ENCODE results near the gene KANK4. TPM values are rescaled to one million over a fixed set of nuclear protein-coding genes. Genes with fewer than 3 reads are reported as not detected.

KANK4 gene
- total and polyA plus RNA-seq, 2 donors (not counting 1 experiment from before 2014, with no cell fraction given): not detected

- Histone ChIP-seq H2AFZ (ENCODE audit: low read length) (no peak overlapping the region), H3K4me1 (ENCODE audit: control insufficient read depth, extremely low read depth, insufficient read depth, low read length) (no peaks in the 10 kb centered on the region), H3K4me2 (ENCODE audit: extremely low read depth, insufficient read depth, low read length) (no peak overlapping the region), H3K27ac (ENCODE audit: insufficient read depth, low read length) (no peak overlapping the region), H3K4me3 (replicated peaks in 1 of 4; ENCODE audit: control extremely low read depth in 1 of 4, insufficient read depth in 1 of 4, low read depth in 3 of 4, low read length in 4 of 4) (no peak overlapping the region), H4K20me1 (ENCODE audit: control insufficient read depth, extremely low read depth, insufficient read depth, low read length) (no peaks in the 10 kb centered on the region), H3K9ac (ENCODE audit: insufficient read depth, low read length) (no peak overlapping the region), H3K79me2 (ENCODE audit: control insufficient read depth, insufficient read depth, low read length) (no peaks in the 10 kb centered on the region), H3K27me3 (ENCODE audit: control insufficient read depth, insufficient read depth, low read length) (peaks cover 7% of the 10 kb centered on the region), H3K36me3 (ENCODE audit: control insufficient read depth, insufficient read depth, low read length) (no peaks in the 10 kb centered on the region), H3K9me3 (ENCODE audit: control insufficient read depth, insufficient read depth, low read depth, low read length) (no peaks in the 10 kb centered on the region)
- no peak for TF ChIP-seq EZH2 (IDR thresholded peaks at IDR 0.05; ENCODE audit: low read length, missing control alignments)
- TF ChIP-seq CTCF (conservative IDR thresholded peaks at IDR 0.05 in 1 of 2, IDR thresholded peaks at IDR 0.05 in 1 of 2; ENCODE audit: low read depth in 1 of 2, low read length in 2 of 2): no peak
- no peak for DNase-seq (ENCODE audit: low read depth in 2 of 2)
Observed at GRCh38 chr1:62318320-62318755, 896 bp downstream of the KANK4 start.

GRCh38 chr1:62317021-62317768 lies 2.0 kb downstream of the KANK4 start:
- Histone ChIP-seq H3K4me1 (ENCODE audit: control insufficient read depth, extremely low read depth, insufficient read depth, low read length) (no peaks in the 10 kb centered on the region), H3K4me2 (ENCODE audit: extremely low read depth, insufficient read depth, low read length) (no peak overlapping the region), H3K4me3 (replicated peaks in 1 of 4; ENCODE audit: control extremely low read depth in 1 of 4, insufficient read depth in 1 of 4, low read depth in 3 of 4, low read length in 4 of 4) (no peak overlapping the region), H2AFZ (ENCODE audit: low read length) (no peak overlapping the region), H3K79me2 (ENCODE audit: control insufficient read depth, insufficient read depth, low read length) (no peaks in the 10 kb centered on the region), H3K27me3 (ENCODE audit: control insufficient read depth, insufficient read depth, low read length) (peaks cover 7% of the 10 kb centered on the region), H4K20me1 (ENCODE audit: control insufficient read depth, extremely low read depth, insufficient read depth, low read length) (no peaks in the 10 kb centered on the region), H3K9ac (ENCODE audit: insufficient read depth, low read length) (no peak overlapping the region), H3K27ac (ENCODE audit: insufficient read depth, low read length) (no peak overlapping the region), H3K36me3 (ENCODE audit: control insufficient read depth, insufficient read depth, low read length) (no peaks in the 10 kb centered on the region), H3K9me3 (ENCODE audit: control insufficient read depth, insufficient read depth, low read depth, low read length) (no peaks in the 10 kb centered on the region)
- DNase-seq (ENCODE audit: low read depth in 2 of 2): no peak
- no peak for TF ChIP-seq CTCF (conservative IDR thresholded peaks at IDR 0.05 in 1 of 2, IDR thresholded peaks at IDR 0.05 in 1 of 2; ENCODE audit: low read depth in 1 of 2, low read length in 2 of 2)

- Histone ChIP-seq H3K27me3 (ENCODE audit: control insufficient read depth, insufficient read depth, low read length) (peaks cover 7% of the 10 kb centered on the region), H3K4me3 (replicated peaks in 1 of 4; ENCODE audit: control extremely low read depth in 1 of 4, insufficient read depth in 1 of 4, low read depth in 3 of 4, low read length in 4 of 4) (no peak overlapping the region), H3K4me2 (ENCODE audit: extremely low read depth, insufficient read depth, low read length) (no peak overlapping the region), H3K79me2 (ENCODE audit: control insufficient read depth, insufficient read depth, low read length) (no peaks in the 10 kb centered on the region), H2AFZ (ENCODE audit: low read length) (no peak overlapping the region), H3K36me3 (ENCODE audit: control insufficient read depth, insufficient read depth, low read length) (no peaks in the 10 kb centered on the region), H4K20me1 (ENCODE audit: control insufficient read depth, extremely low read depth, insufficient read depth, low read length) (no peaks in the 10 kb centered on the region), H3K9ac (ENCODE audit: insufficient read depth, low read length) (no peak overlapping the region), H3K27ac (ENCODE audit: insufficient read depth, low read length) (no peak overlapping the region), H3K4me1 (ENCODE audit: control insufficient read depth, extremely low read depth, insufficient read depth, low read length) (no peaks in the 10 kb centered on the region), H3K9me3 (ENCODE audit: control insufficient read depth, insufficient read depth, low read depth, low read length) (no peaks in the 10 kb centered on the region)
- no peak for DNase-seq (ENCODE audit: low read depth in 2 of 2)
- TF ChIP-seq EZH2 (IDR thresholded peaks at IDR 0.05; ENCODE audit: low read length, missing control alignments) (no peak), CTCF (conservative IDR thresholded peaks at IDR 0.05 in 1 of 2, IDR thresholded peaks at IDR 0.05 in 1 of 2; ENCODE audit: low read depth in 1 of 2, low read length in 2 of 2) (no peak)
Observed at GRCh38 chr1:62316135-62316534, 3.1 kb downstream of the KANK4 start.

Data from fibroblast of lung (primary cell).